Sigmoid colon (tissue), 7 donors: ENCODE results near the gene HOXC9. TPM values are rescaled to one million over a fixed set of nuclear protein-coding genes. Genes with fewer than 3 reads are reported as not detected.

Experiments used
- DNase-seq: peaks from one replicate; pipeline ENCODE4 v3.0.0-alpha.2; 2019
- H3K27ac ChIP-seq, 4 donors: fragments of 200-600 bp; sonication (generic); one replicate each; pipeline ENCODE4 v1.5.1; 2016 to 2019; ENCODE audit warnings: mild to moderate bottlenecking in 1 of 4
- H3K27me3 ChIP-seq, 3 donors: fragments of 200-600 bp; sonication (generic); one replicate each; pipeline ENCODE4 v1.5.1; 2019; ENCODE audit warnings: mild to moderate bottlenecking in 1 of 3
- H3K36me3 ChIP-seq, 4 donors: fragments of 200-600 bp; sonication (generic); one replicate each; pipeline ENCODE4 v1.5.1; 2016 to 2019
- H3K4me1 ChIP-seq, 4 donors: fragments of 200-600 bp; sonication (generic); one replicate each; pipeline ENCODE4 v1.5.1; 2017 to 2019
- H3K4me3 ChIP-seq, 4 donors: fragments of 200-600 bp; sonication (generic); one replicate each; pipeline ENCODE4 v1.5.1; 2017 to 2019; ENCODE audit warnings: mild to moderate bottlenecking in 2 of 4, moderate library complexity in 1 of 4
- H3K9me3 ChIP-seq, 4 donors: fragments of 200-600 bp in 3 of 4; sonication (generic) in 3 of 4; one replicate each; pipeline versions ENCODE4 v1.5.1 to v1.6.1; 2013 to 2019
- EP300 ChIP-seq, 4 donors: sonication (generic); formaldehyde crosslinking; IDR thresholded peaks; one replicate each; pipeline ENCODE4 v1.6.1; 2017; ENCODE audit warnings: antibody characterized with exemption in 4 of 4
- POLR2A ChIP-seq, 2 donors: fragments of 450-650 bp; IDR thresholded peaks; one replicate each; pipeline ENCODE4 v1.6.1; 2016; ENCODE audit warnings: antibody characterized with exemption in 2 of 2, mild to moderate bottlenecking in 2 of 2, moderate library complexity in 2 of 2
- POLR2AphosphoS5 ChIP-seq, 4 donors: sonication (generic); formaldehyde crosslinking; IDR thresholded peaks; one replicate each; pipeline ENCODE4 v1.6.1; 2017; ENCODE audit warnings: antibody characterized with exemption in 4 of 4
- WGBS, 2 donors: extraction: QIAGEN DNeasy Blood & Tissue Kit; methylation state at CpG; one replicate each; pipeline ENCODE4 v1.1.7; 2013; 5-methylcytosine and 5-hydroxymethylcytosine counted together
- intact Hi-C: fragments of 100-400 bp; cut with DNase I; formaldehyde crosslinking; loops from one replicate; pipeline ENCODE4 v1.15.1; 2023
- polyA plus RNA-seq, 3 donors: library from polyadenylated mRNA; stranded (reverse); fragments of 200-250 nt; gene quantifications; one replicate each; pipeline ENCODE4 v1.2.3, GENCODE V29; 2013
- total RNA-seq, 4 donors: library from RNA; depleted of rRNA; stranded (reverse); fragments of >200 nt; gene quantifications; one replicate each; pipeline ENCODE4 v1.1.0, GENCODE V29; 2016
- TF ChIP-seq, protein P1 (sequence below), 4 experiments: fragments of 450-650 bp in 3 of 4; fragments of 200-600 bp in 1 of 4; IDR thresholded peaks; one replicate each; pipeline ENCODE4 v1.5.1; 2016 to 2019; ENCODE audit warnings: antibody characterized with exemption in 4 of 4, mild to moderate bottlenecking in 3 of 4, moderate library complexity in 2 of 4
- donor health status: healthy with polysubstance abuse.
- donor health status: Bipolar disorder and iron deficiency.
- donor health status: healthy.

Gene HOXC9
- total and polyA plus RNA-seq, 7 donors, result 0.04 TPM; not detected in 6

- H3K27me3 ChIP-seq, result peaks cover 89 to 100% (median 100%) of the 10 kb centered on the region in 3 donors
- 8 to 17% methylated on average over 5 of the region's 5 CpGs for WGBS, 2 donors
- intact Hi-C loops, result no loop called here
Measured at GRCh38 chr12:53988541-53989226, 11.3 kb upstream of the HOXC9 start.

GRCh38 chr12:53989227-53990113 lies 10.5 kb upstream of the HOXC9 start:
- H3K9me3 ChIP-seq, result no peaks in the 10 kb centered on the region
- H3K4me3 ChIP-seq, result no peak overlapping the region
- intact Hi-C loops, result no loop called here
- no peak for TF ChIP-seq POLR2A (IDR thresholded peaks at IDR 0.05)
- TF ChIP-seq, protein P1, sequence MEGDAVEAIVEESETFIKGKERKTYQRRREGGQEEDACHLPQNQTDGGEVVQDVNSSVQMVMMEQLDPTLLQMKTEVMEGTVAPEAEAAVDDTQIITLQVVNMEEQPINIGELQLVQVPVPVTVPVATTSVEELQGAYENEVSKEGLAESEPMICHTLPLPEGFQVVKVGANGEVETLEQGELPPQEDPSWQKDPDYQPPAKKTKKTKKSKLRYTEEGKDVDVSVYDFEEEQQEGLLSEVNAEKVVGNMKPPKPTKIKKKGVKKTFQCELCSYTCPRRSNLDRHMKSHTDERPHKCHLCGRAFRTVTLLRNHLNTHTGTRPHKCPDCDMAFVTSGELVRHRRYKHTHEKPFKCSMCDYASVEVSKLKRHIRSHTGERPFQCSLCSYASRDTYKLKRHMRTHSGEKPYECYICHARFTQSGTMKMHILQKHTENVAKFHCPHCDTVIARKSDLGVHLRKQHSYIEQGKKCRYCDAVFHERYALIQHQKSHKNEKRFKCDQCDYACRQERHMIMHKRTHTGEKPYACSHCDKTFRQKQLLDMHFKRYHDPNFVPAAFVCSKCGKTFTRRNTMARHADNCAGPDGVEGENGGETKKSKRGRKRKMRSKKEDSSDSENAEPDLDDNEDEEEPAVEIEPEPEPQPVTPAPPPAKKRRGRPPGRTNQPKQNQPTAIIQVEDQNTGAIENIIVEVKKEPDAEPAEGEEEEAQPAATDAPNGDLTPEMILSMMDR (IDR thresholded peaks at IDR 0.05), result no peak
- no peak for TF ChIP-seq EP300 (IDR thresholded peaks at IDR 0.05)
- TF ChIP-seq POLR2AphosphoS5 (IDR thresholded peaks at IDR 0.05), result no peak
- peaks cover 0 to 34% (median 24%) of the 10 kb centered on the region in 4 donors for H3K4me1 ChIP-seq
- peaks cover 89 to 100% (median 100%) of the 10 kb centered on the region in 3 donors for H3K27me3 ChIP-seq
- DNase-seq, result no peak
- H3K27ac ChIP-seq, result no peak overlapping the region
- WGBS, 2 donors, result 3 to 4% methylated on average over 28 of the region's 28 CpGs
- no peaks in the 10 kb centered on the region for H3K36me3 ChIP-seq

More at GRCh38 chr12:53988541-53989226, 11.3 kb upstream of the HOXC9 start:
- H3K9me3 ChIP-seq, result no peaks in the 10 kb centered on the region
- DNase-seq, result no peak
- no peak overlapping the region for H3K27ac ChIP-seq
- H3K4me3 ChIP-seq, result no peak overlapping the region
- no peaks in the 10 kb centered on the region for H3K36me3 ChIP-seq
- TF ChIP-seq POLR2AphosphoS5 (IDR thresholded peaks at IDR 0.05) (no peak), POLR2A (IDR thresholded peaks at IDR 0.05) (no peak), EP300 (IDR thresholded peaks at IDR 0.05) (no peak)
- TF ChIP-seq, protein P1 (IDR thresholded peaks at IDR 0.05), result no peak
- H3K4me1 ChIP-seq, result peaks cover 0 to 32% (median 21%) of the 10 kb centered on the region in 4 donors

DNA sequence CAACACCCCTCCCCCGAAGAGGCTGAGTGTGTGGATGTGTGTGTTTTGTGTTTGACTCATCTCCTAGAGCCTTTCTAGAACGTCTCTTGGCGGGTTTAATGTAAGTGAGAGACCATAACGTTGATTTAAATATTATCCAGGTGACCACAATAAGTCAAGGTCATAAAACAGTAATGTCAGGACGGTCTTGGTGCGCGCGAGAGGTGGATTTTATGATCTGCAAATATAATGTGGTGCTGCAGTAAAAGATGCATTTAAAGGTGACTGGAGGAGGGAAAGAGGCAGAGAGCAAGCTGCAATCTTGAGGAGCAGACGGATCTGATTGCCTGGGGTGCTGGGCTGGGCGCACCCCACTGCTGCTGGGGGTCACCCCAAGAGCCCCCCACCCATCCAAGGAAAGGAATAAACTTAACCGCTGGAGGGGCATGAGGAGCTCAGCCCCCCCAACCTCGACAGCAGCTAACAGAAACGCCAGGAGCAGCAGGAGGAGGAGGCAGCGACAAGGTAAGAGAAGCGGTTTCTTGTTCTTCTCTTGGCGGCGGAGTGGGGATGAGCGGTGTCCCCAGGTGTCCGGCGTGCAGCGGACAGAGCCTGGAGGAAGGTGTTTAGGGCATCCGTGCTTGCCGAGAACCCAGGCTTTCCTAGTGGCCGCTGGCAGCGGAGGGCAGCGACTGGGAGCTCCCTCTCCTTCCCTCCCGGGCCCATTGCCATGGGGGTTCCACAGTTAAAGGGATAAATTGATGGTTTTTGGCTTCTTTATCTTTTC lies 9.5 kb upstream of the HOXC9 start:
- Histone ChIP-seq H3K9me3 (no peaks in the 10 kb centered on the region), H3K27ac (no peak overlapping the region), H3K36me3 (no peaks in the 10 kb centered on the region), H3K27me3 (peaks cover 89 to 100% (median 100%) of the 10 kb centered on the region in 3 donors), H3K4me1 (peaks cover 0 to 34% (median 24%) of the 10 kb centered on the region in 4 donors), H3K4me3 (no peak overlapping the region)
- intact Hi-C loops, result no loop called here
- TF ChIP-seq POLR2A (IDR thresholded peaks at IDR 0.05) (no peak), POLR2AphosphoS5 (IDR thresholded peaks at IDR 0.05) (no peak), EP300 (IDR thresholded peaks at IDR 0.05) (no peak)
- TF ChIP-seq, protein P1 (IDR thresholded peaks at IDR 0.05), result no peak
- WGBS, 2 donors, result 5 to 7% methylated on average over 27 of the region's 27 CpGs
- no peak for DNase-seq

GRCh38 chr12:53991077-53991460 lies 8.9 kb upstream of the HOXC9 start:
- intact Hi-C loops, result no loop called here
- no peak overlapping the region for H3K27ac ChIP-seq
- 4 to 9% methylated on average over 8 of the region's 8 CpGs for WGBS, 2 donors
- peaks cover 89 to 100% (median 100%) of the 10 kb centered on the region in 3 donors for H3K27me3 ChIP-seq
- no peaks in the 10 kb centered on the region for H3K36me3 ChIP-seq
- no peak for DNase-seq
- H3K4me3 ChIP-seq, result no peak overlapping the region
- H3K9me3 ChIP-seq, result no peaks in the 10 kb centered on the region
- TF ChIP-seq POLR2AphosphoS5 (IDR thresholded peaks at IDR 0.05) (no peak), EP300 (IDR thresholded peaks at IDR 0.05) (no peak), POLR2A (IDR thresholded peaks at IDR 0.05) (no peak)
- TF ChIP-seq, protein P1 (IDR thresholded peaks at IDR 0.05), result no peak
- H3K4me1 ChIP-seq, result peaks cover 0 to 34% (median 23%) of the 10 kb centered on the region in 4 donors
